DND-41 (cell line): ENCODE measurements around the gene CARS1.

Source experiments
- ATAC-seq: fragments of 200-7000 bp; cut with Tn5 transposase; 3 replicates; pipeline ENCODE4 v1.9.1; 2021; ENCODE audit warnings: low read depth; ENCODE audit not compliant: insufficient read depth
- DNase-seq: peaks from one replicate; pipeline ENCODE4 v3.0.0-alpha.2; 2020
- H2AFZ ChIP-seq: 2 replicates; pipeline ENCODE4 v1.6.0; 2012; ENCODE audit warnings: low read depth, low read length
- H3K27ac ChIP-seq: 2 replicates; pipeline ENCODE4 v1.5.1; 2012; ENCODE audit warnings: low read length, inconsistent platforms
- H3K27me3 ChIP-seq: fragments of 200-600 bp; sonication (generic); 2 replicates; pipeline ENCODE4 v1.6.0; 2012; ENCODE audit warnings: low read length, mild to moderate bottlenecking, inconsistent platforms; ENCODE audit not compliant: insufficient read depth, poor library complexity
- H3K36me3 ChIP-seq: 2 replicates; pipeline ENCODE4 v1.5.1; 2012; ENCODE audit warnings: low read length, inconsistent platforms; ENCODE audit not compliant: insufficient read depth
- H3K4me1 ChIP-seq: 2 replicates; pipeline ENCODE4 v1.5.1; 2012; ENCODE audit warnings: mild to moderate bottlenecking, low read length; ENCODE audit not compliant: insufficient read depth
- H3K4me2 ChIP-seq: 2 replicates; pipeline ENCODE4 v1.6.0; 2012; ENCODE audit warnings: mild to moderate bottlenecking, moderate library complexity, low read length, inconsistent platforms; ENCODE audit not compliant: insufficient read depth
- H3K4me3 ChIP-seq, 2 experiments: fragments of 200-600 bp in 1 of 2; shearing (Covaris generic) in 1 of 2; 2 replicates each; pipeline ENCODE4 v1.5.1; 2012 to 2016; ENCODE audit warnings: inconsistent platforms in 2 of 2, low read length in 2 of 2, mild to moderate bottlenecking in 2 of 2, low read depth in 1 of 2, moderate library complexity in 1 of 2
- H3K79me2 ChIP-seq: 2 replicates; pipeline ENCODE4 v1.6.0; 2012; ENCODE audit warnings: low read length, inconsistent platforms; ENCODE audit not compliant: insufficient read depth
- H3K9ac ChIP-seq: 2 replicates; pipeline ENCODE4 v1.6.0; 2012; ENCODE audit warnings: low read depth, mild to moderate bottlenecking, inconsistent platforms, low read length, moderate library complexity
- H3K9me3 ChIP-seq: 2 replicates; pipeline ENCODE4 v1.5.1; 2012; ENCODE audit warnings: low read length, moderate library complexity, mild to moderate bottlenecking, inconsistent platforms; ENCODE audit not compliant: insufficient read depth, severe bottlenecking
- H4K20me1 ChIP-seq: 2 replicates; pipeline ENCODE4 v1.6.0; 2012; ENCODE audit warnings: low read length; ENCODE audit not compliant: insufficient read depth
- EZH2 ChIP-seq: IDR thresholded peaks from 3 replicates; pipeline ENCODE4 v1.6.1; 2012; ENCODE audit warnings: borderline replicate concordance, low read depth, mild to moderate bottlenecking, moderate library complexity, low read length, inconsistent platforms; ENCODE audit not compliant: severe bottlenecking
- TF ChIP-seq, protein P1 (sequence below): IDR thresholded peaks from 2 replicates; pipeline ENCODE4 v1.5.1; 2012; ENCODE audit warnings: borderline replicate concordance, low read length, moderate library complexity, mild to moderate bottlenecking; ENCODE audit not compliant: poor library complexity, severe bottlenecking; ENCODE audit errors: extremely low read depth

The CARS1 gene

DNA sequence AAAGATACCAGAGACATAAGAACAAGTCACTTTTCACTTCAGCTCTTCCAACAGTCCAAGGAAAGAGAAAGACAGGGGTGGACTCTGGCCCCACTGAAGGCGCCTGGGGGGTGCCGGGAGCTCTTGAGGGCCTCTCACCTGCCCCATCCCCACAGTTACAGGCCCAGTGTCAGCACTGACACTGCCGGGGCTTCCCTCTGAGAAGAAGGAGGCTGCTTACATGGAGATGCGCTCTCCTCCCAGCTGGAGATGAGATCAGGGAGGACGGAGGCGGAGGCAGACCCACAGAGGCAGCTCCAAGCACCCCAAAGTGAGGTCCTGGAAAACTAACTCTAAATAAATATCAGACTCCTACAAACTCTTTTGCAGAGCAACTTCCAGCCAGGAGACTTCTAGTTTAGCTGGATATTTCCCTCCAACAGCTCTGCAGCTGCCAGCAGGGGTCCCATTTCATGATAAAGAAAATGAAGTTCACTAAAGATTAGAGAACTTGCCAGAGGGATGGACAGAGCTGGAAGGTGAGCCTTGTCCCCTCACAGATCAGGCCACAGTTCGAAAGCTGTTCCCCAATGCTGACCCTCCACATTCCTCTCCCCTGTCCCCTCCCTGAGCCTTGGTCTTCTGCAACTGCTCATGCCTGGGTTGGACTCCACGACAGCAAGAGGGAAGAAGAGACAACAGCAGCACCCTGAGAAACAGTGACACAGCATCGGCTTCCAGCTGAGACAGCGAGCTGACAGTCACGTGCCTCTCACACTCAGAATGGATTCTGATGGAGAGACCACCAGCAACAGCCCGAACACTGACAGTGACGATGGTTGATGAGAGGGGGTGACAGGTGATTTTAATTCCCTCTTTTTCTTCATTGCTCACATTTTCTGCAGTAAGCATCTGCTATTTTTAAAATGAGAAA is 5.8 kb downstream of the CARS1 start:
- peaks cover 64% of the 10 kb centered on the region for H4K20me1 ChIP-seq
- H3K9me3 ChIP-seq: no peaks in the 10 kb centered on the region
- peaks cover 40% of the 10 kb centered on the region for H3K36me3 ChIP-seq
- no peaks in the 10 kb centered on the region for H3K27me3 ChIP-seq
- no peak overlapping the region for H3K9ac ChIP-seq
- TF ChIP-seq, protein P1, sequence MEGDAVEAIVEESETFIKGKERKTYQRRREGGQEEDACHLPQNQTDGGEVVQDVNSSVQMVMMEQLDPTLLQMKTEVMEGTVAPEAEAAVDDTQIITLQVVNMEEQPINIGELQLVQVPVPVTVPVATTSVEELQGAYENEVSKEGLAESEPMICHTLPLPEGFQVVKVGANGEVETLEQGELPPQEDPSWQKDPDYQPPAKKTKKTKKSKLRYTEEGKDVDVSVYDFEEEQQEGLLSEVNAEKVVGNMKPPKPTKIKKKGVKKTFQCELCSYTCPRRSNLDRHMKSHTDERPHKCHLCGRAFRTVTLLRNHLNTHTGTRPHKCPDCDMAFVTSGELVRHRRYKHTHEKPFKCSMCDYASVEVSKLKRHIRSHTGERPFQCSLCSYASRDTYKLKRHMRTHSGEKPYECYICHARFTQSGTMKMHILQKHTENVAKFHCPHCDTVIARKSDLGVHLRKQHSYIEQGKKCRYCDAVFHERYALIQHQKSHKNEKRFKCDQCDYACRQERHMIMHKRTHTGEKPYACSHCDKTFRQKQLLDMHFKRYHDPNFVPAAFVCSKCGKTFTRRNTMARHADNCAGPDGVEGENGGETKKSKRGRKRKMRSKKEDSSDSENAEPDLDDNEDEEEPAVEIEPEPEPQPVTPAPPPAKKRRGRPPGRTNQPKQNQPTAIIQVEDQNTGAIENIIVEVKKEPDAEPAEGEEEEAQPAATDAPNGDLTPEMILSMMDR: peak; percentile 24
- TF ChIP-seq EZH2: no peak
- no peak overlapping the region for H2AFZ ChIP-seq
- H3K79me2 ChIP-seq: peaks cover 93% of the 10 kb centered on the region
- H3K4me1 ChIP-seq: peaks cover 18% of the 10 kb centered on the region
- no peak overlapping the region for H3K4me3 ChIP-seq
- DNase-seq: no peak
- ATAC-seq: no peak
- no peak overlapping the region for H3K4me2 ChIP-seq
- no peak overlapping the region for H3K27ac ChIP-seq

DNA sequence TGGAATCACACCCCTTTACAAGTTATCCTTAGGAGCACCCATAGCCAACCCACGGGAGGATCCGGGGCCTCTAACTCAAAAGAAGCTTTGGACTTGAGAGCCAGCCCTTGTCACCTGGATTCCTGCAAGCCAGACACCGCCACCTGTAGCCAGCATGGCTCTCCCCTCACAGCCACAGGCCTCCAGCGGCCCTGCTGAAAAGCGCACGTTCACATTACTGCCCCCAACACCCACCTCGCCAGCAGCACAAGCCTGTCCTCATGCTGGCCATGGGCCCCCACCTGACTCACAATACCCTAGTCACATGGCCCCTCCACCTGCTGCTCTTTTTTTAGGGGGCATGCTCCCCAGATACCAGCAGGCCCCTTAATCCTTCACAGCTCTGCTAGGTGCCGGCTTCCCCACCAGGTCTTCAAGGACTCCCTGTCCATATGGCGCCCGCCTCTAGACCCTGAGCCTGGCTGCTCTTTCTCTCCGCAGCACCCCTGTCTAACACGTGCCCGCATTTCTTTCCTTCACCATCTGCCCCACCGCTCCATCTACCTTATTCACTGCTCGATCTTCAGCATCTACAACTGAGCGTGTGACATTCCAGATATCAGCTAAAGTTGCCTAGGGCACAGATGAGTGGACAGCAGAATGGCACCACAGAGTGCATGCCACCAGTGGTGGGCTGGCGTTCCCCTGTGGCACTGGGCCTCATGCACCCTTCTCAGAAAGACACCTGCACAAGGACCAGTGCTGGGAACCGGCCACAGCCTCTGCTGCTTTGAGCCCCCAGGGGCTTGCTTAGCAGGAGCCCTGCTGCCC is 6.6 kb downstream of the CARS1 start:
- Histone ChIP-seq H3K36me3 (peaks cover 49% of the 10 kb centered on the region), H3K27ac (no peak overlapping the region), H3K9ac (no peak overlapping the region), H3K4me3 (no peak overlapping the region), H3K9me3 (no peaks in the 10 kb centered on the region), H3K79me2 (peaks cover 93% of the 10 kb centered on the region), H3K4me1 (peaks cover 10% of the 10 kb centered on the region), H4K20me1 (peaks cover 70% of the 10 kb centered on the region), H2AFZ (no peak overlapping the region), H3K27me3 (no peaks in the 10 kb centered on the region), H3K4me2 (no peak overlapping the region)
- ATAC-seq (no peak), DNase-seq (no peak)
- no peak for TF ChIP-seq EZH2
- TF ChIP-seq, protein P1: no peak

DNA sequence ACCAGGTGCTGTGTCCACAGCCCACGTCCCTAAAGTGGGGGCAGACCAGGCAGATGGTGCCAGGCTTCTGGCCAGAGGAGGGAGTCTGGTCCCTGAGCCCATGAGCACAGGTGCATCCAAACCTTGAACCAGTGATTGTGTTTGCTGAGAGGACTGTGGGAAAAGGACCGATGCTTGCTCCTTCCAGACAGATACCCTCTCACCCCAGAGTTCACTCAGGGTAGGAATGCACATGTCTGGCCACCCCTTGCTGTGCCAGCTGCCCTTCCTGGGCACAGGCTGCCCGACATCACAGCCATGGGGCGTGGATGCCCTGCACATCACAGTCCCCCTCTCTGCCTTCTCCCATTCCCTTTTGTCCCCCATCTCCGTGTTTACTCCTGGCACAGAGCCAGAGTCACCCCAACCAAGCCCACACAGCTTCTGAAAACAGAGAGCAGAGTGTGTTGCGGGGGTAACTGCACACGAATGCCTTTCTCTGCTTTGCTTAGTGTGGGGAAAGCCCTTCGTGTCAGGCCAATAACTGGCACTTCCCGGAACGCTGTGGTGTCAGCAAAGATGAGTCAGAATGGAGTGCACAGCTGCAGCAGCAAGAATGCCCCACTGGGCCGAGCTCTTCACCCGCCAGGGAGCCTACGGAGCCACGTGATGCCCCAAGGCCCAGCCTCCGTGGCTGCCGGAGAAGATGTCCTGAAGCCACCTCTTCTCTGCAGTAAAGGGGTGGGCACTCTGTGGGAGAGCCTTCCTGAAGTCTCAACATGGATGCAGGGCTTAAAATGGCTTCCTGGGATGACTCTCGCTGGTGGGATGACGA is 7.6 kb downstream of the CARS1 start:
- TF ChIP-seq, protein P1: no peak
- no peak for TF ChIP-seq EZH2
- peaks cover 3% of the 10 kb centered on the region; the same call in 1 of the 2 replicates for H3K4me1 ChIP-seq
- peaks cover 75% of the 10 kb centered on the region for H4K20me1 ChIP-seq
- no peaks in the 10 kb centered on the region for H3K9me3 ChIP-seq
- H3K79me2 ChIP-seq: peaks cover 93% of the 10 kb centered on the region
- H3K27me3 ChIP-seq: no peaks in the 10 kb centered on the region
- ATAC-seq (peak; percentile 60), DNase-seq (peak; percentile 30)
- no peak overlapping the region for H3K27ac ChIP-seq
- no peak overlapping the region for H2AFZ ChIP-seq
- H3K36me3 ChIP-seq: peaks cover 55% of the 10 kb centered on the region
- H3K9ac ChIP-seq: no peak overlapping the region
- no peak overlapping the region for H3K4me2 ChIP-seq
- H3K4me3 ChIP-seq: no peak overlapping the region
